ENCODE results near the gene LTBP1. TPM values are rescaled to one million over a fixed set of nuclear protein-coding genes. Genes with fewer than 3 reads are reported as not detected.

Gene LTBP1
- total and polyA plus RNA-seq, 2 experiments from 2014 or later, result 15.7 to 49.8 TPM

DNA sequence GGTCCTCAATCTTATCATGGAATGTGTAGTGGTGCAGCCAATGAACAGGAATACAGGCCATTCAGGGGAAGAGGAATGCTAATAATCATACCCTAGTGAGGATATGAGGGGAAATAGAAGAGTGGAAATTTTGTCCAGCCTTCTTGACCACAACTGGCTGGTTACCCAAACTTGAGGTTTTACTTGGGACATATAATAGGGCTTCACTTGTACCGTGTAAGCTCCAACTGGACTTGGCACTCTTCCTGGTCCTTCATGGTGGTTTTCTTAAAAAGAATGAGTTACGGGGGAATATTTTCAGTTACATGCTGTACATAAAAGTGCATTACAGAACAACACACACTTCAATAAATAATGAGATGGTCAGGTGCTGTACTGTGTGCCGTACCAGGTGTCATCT is 294.8 kb downstream of the LTBP1 start:
- Histone ChIP-seq H3K79me2 (replicated peaks; ENCODE audit: insufficient read depth) (no peaks in the 10 kb centered on the region), H3K27ac (ENCODE audit: low read depth) (no peak overlapping the region), H3K4me3 (no peak overlapping the region), H3F3A (replicated peaks; ENCODE audit: low read depth) (no peaks in the 10 kb centered on the region), H3K4me1 (ENCODE audit: insufficient read depth) (no peaks in the 10 kb centered on the region), H3K9me2 (ENCODE audit: insufficient read depth) (no peaks in the 10 kb centered on the region), H4K20me1 (replicated peaks; ENCODE audit: insufficient read depth) (no peaks in the 10 kb centered on the region), H3K27me3 (ENCODE audit: insufficient read depth) (no peaks in the 10 kb centered on the region), H2AFZ (no peak overlapping the region), H3K36me3 (ENCODE audit: insufficient read depth) (no peaks in the 10 kb centered on the region), H3K4me2 (no peak overlapping the region)
- no peaks in the 10 kb centered on the region for H3K4me1 Mint-ChIP-seq
- no peaks in the 10 kb centered on the region for H3K27me3 Mint-ChIP-seq (ENCODE audit: insufficient read depth, low read depth, poor library complexity)
- ATAC-seq (no peak), DNase-seq (ENCODE audit: low spot score) (no peak)
- no peak overlapping the region for H3K4me3 Mint-ChIP-seq
- TF ChIP-seq, protein P1, sequence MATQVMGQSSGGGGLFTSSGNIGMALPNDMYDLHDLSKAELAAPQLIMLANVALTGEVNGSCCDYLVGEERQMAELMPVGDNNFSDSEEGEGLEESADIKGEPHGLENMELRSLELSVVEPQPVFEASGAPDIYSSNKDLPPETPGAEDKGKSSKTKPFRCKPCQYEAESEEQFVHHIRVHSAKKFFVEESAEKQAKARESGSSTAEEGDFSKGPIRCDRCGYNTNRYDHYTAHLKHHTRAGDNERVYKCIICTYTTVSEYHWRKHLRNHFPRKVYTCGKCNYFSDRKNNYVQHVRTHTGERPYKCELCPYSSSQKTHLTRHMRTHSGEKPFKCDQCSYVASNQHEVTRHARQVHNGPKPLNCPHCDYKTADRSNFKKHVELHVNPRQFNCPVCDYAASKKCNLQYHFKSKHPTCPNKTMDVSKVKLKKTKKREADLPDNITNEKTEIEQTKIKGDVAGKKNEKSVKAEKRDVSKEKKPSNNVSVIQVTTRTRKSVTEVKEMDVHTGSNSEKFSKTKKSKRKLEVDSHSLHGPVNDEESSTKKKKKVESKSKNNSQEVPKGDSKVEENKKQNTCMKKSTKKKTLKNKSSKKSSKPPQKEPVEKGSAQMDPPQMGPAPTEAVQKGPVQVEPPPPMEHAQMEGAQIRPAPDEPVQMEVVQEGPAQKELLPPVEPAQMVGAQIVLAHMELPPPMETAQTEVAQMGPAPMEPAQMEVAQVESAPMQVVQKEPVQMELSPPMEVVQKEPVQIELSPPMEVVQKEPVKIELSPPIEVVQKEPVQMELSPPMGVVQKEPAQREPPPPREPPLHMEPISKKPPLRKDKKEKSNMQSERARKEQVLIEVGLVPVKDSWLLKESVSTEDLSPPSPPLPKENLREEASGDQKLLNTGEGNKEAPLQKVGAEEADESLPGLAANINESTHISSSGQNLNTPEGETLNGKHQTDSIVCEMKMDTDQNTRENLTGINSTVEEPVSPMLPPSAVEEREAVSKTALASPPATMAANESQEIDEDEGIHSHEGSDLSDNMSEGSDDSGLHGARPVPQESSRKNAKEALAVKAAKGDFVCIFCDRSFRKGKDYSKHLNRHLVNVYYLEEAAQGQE (IDR thresholded peaks at IDR 0.05; ENCODE audit: unreplicated experiment), result no peak
- TF ChIP-seq JUNB (IDR thresholded peaks at IDR 0.05; ENCODE audit: unreplicated experiment) (no peak), STAT1 (IDR thresholded peaks at IDR 0.05; ENCODE audit: unreplicated experiment) (no peak), NANOG (IDR thresholded peaks at IDR 0.05; ENCODE audit: borderline replicate concordance) (no peak), ZNF331 (CRISPR knock-in tag; IDR thresholded peaks at IDR 0.05; ENCODE audit: low read depth) (no peak), EZH2 (IDR thresholded peaks at IDR 0.05; ENCODE audit: low read depth, unreplicated experiment) (no peak), ZNF114 (CRISPR knock-in tag; IDR thresholded peaks at IDR 0.05) (no peak), EZH2phosphoT487 (IDR thresholded peaks at IDR 0.05; ENCODE audit: unreplicated experiment) (no peak), POLR2AphosphoS5 (IDR thresholded peaks at IDR 0.05; ENCODE audit: low read depth) (no peak), CREB1 (CRISPR knock-in tag; IDR thresholded peaks at IDR 0.05; ENCODE audit: low read depth) (no peak)
- TF ChIP-seq, protein P2, sequence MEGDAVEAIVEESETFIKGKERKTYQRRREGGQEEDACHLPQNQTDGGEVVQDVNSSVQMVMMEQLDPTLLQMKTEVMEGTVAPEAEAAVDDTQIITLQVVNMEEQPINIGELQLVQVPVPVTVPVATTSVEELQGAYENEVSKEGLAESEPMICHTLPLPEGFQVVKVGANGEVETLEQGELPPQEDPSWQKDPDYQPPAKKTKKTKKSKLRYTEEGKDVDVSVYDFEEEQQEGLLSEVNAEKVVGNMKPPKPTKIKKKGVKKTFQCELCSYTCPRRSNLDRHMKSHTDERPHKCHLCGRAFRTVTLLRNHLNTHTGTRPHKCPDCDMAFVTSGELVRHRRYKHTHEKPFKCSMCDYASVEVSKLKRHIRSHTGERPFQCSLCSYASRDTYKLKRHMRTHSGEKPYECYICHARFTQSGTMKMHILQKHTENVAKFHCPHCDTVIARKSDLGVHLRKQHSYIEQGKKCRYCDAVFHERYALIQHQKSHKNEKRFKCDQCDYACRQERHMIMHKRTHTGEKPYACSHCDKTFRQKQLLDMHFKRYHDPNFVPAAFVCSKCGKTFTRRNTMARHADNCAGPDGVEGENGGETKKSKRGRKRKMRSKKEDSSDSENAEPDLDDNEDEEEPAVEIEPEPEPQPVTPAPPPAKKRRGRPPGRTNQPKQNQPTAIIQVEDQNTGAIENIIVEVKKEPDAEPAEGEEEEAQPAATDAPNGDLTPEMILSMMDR (conservative IDR thresholded peaks at IDR 0.05; ENCODE audit: low read depth in 2 of 2), result no peak
- TF ChIP-seq, protein P3, sequence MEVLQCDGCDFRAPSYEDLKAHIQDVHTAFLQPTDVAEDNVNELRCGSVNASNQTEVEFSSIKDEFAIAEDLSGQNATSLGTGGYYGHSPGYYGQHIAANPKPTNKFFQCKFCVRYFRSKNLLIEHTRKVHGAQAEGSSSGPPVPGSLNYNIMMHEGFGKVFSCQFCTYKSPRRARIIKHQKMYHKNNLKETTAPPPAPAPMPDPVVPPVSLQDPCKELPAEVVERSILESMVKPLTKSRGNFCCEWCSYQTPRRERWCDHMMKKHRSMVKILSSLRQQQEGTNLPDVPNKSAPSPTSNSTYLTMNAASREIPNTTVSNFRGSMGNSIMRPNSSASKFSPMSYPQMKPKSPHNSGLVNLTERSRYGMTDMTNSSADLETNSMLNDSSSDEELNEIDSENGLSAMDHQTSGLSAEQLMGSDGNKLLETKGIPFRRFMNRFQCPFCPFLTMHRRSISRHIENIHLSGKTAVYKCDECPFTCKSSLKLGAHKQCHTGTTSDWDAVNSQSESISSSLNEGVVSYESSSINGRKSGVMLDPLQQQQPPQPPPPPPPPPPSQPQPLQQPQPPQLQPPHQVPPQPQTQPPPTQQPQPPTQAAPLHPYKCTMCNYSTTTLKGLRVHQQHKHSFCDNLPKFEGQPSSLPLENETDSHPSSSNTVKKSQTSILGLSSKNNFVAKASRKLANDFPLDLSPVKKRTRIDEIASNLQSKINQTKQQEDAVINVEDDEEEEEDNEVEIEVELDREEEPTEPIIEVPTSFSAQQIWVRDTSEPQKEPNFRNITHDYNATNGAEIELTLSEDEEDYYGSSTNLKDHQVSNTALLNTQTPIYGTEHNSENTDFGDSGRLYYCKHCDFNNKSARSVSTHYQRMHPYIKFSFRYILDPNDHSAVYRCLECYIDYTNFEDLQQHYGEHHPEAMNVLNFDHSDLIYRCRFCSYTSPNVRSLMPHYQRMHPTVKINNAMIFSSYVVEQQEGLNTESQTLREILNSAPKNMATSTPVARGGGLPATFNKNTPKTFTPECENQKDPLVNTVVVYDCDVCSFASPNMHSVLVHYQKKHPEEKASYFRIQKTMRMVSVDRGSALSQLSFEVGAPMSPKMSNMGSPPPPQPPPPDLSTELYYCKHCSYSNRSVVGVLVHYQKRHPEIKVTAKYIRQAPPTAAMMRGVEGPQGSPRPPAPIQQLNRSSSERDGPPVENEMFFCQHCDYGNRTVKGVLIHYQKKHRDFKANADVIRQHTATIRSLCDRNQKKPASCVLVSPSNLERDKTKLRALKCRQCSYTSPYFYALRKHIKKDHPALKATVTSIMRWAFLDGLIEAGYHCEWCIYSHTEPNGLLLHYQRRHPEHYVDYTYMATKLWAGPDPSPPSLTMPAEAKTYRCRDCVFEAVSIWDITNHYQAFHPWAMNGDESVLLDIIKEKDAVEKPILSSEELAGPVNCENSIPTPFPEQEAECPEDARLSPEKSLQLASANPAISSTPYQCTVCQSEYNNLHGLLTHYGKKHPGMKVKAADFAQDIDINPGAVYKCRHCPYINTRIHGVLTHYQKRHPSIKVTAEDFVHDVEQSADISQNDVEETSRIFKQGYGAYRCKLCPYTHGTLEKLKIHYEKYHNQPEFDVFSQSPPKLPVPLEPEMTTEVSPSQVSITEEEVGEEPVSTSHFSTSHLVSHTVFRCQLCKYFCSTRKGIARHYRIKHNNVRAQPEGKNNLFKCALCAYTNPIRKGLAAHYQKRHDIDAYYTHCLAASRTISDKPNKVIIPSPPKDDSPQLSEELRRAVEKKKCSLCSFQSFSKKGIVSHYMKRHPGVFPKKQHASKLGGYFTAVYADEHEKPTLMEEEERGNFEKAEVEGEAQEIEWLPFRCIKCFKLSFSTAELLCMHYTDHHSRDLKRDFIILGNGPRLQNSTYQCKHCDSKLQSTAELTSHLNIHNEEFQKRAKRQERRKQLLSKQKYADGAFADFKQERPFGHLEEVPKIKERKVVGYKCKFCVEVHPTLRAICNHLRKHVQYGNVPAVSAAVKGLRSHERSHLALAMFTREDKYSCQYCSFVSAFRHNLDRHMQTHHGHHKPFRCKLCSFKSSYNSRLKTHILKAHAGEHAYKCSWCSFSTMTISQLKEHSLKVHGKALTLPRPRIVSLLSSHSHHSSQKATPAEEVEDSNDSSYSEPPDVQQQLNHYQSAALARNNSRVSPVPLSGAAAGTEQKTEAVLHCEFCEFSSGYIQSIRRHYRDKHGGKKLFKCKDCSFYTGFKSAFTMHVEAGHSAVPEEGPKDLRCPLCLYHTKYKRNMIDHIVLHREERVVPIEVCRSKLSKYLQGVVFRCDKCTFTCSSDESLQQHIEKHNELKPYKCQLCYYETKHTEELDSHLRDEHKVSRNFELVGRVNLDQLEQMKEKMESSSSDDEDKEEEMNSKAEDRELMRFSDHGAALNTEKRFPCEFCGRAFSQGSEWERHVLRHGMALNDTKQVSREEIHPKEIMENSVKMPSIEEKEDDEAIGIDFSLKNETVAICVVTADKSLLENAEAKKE (CRISPR knock-in tag; IDR thresholded peaks at IDR 0.05), result no peak
- TF ChIP-seq, protein P4, sequence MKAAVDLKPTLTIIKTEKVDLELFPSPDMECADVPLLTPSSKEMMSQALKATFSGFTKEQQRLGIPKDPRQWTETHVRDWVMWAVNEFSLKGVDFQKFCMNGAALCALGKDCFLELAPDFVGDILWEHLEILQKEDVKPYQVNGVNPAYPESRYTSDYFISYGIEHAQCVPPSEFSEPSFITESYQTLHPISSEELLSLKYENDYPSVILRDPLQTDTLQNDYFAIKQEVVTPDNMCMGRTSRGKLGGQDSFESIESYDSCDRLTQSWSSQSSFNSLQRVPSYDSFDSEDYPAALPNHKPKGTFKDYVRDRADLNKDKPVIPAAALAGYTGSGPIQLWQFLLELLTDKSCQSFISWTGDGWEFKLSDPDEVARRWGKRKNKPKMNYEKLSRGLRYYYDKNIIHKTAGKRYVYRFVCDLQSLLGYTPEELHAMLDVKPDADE (IDR thresholded peaks at IDR 0.05), result no peak
- H3K36me3 Mint-ChIP-seq (ENCODE audit: low read depth), result no peaks in the 10 kb centered on the region
- no peaks in the 10 kb centered on the region for H3K9me3 Mint-ChIP-seq
- no peak overlapping the region for H3K27ac Mint-ChIP-seq

Data from GM23338 (cell line).